Measurements from ENCODE around the gene CPAMD8.

GRCh38 chr19:17058236-17058635 lies 31.6 kb upstream of the CPAMD8 start:
- TF ChIP-seq, protein P1, sequence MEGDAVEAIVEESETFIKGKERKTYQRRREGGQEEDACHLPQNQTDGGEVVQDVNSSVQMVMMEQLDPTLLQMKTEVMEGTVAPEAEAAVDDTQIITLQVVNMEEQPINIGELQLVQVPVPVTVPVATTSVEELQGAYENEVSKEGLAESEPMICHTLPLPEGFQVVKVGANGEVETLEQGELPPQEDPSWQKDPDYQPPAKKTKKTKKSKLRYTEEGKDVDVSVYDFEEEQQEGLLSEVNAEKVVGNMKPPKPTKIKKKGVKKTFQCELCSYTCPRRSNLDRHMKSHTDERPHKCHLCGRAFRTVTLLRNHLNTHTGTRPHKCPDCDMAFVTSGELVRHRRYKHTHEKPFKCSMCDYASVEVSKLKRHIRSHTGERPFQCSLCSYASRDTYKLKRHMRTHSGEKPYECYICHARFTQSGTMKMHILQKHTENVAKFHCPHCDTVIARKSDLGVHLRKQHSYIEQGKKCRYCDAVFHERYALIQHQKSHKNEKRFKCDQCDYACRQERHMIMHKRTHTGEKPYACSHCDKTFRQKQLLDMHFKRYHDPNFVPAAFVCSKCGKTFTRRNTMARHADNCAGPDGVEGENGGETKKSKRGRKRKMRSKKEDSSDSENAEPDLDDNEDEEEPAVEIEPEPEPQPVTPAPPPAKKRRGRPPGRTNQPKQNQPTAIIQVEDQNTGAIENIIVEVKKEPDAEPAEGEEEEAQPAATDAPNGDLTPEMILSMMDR (conservative IDR thresholded peaks at IDR 0.05 in 1 of 2, IDR thresholded peaks at IDR 0.05 in 1 of 2; ENCODE audit: low read depth in 1 of 2, low read length in 2 of 2): no peak
- TF ChIP-seq EZH2 (IDR thresholded peaks at IDR 0.05; ENCODE audit: low read length, missing control alignments): no peak

Measured in fibroblast of lung (primary cell).